K562 (cell line): ENCODE data around the gene PAQR7.

Experiments
- BMI1 ChIP-seq: fragments of 150-350 bp; IDR thresholded peaks from 2 replicates; pipeline ENCODE4 v1.6.1; 2014; ENCODE audit warnings: low read length
- CHD1 ChIP-seq: fragments of 200-600 bp; sonication (generic); IDR thresholded peaks from one replicate; pipeline ENCODE4 v1.6.1; 2012; ENCODE audit warnings: mild to moderate bottlenecking, moderate library complexity, low read length, inconsistent platforms
- MAX ChIP-seq: sonication (generic); formaldehyde crosslinking; IDR thresholded peaks from 2 replicates; pipeline ENCODE4 v1.9.0; 2022; ENCODE audit warnings: mild to moderate bottlenecking, missing genetic modification reagents
- NBN ChIP-seq: fragments of 450-650 bp; IDR thresholded peaks from 2 replicates; pipeline ENCODE4 v1.6.1; 2016; ENCODE audit warnings: low read depth, mild to moderate bottlenecking
- ZNF24 ChIP-seq: fragments of 450-650 bp; IDR thresholded peaks from 2 replicates; pipeline ENCODE4 v1.6.1; 2016

GRCh38 chr1:25912076-25912831 lies 36.7 kb upstream of the PAQR7 start:
- TF ChIP-seq ZNF24 (no peak), NBN (no peak), CHD1 (no peak), MAX (CRISPR knock-in tag) (no peak), BMI1 (no peak)
